Measurements from ENCODE around the gene RBMS3.
A peak's percentile ranks its signal among the peaks of the same experiment; 100 is the strongest.
"Not testable (repeated sequence)": the region's sequence is repeated elsewhere in the genome, so short reads cannot be mapped to it uniquely, and the experiment has no call there.

Gene RBMS3

GRCh38 chr3:29280404-29281093 is at the start of gene RBMS3:
TSS of gene RBMS3 (plus strand) at chr3:29281071.
- DNase-seq (ENCODE audit: insufficient read length, low spot score) (no peak), FAIRE-seq (peak; percentile 66)

- not testable (repeated sequence) for FAIRE-seq; DNase-seq (ENCODE audit: insufficient read length, low spot score)
Observed at GRCh38 chr3:29233126-29233525, 47.7 kb upstream of the RBMS3 start.

GRCh38 chr3:29236146-29236840 is 44.6 kb upstream of the RBMS3 start:
- no peak for DNase-seq (ENCODE audit: insufficient read length, low spot score)
- no peak for FAIRE-seq

- no peak for DNase-seq (ENCODE audit: insufficient read length, low spot score)
- FAIRE-seq = no peak
Observed at GRCh38 chr3:29239376-29239775, 41.5 kb upstream of the RBMS3 start.

GRCh38 chr3:29240248-29240647 is 40.6 kb upstream of the RBMS3 start:
- DNase-seq (ENCODE audit: insufficient read length, low spot score) = no peak
- no peak for FAIRE-seq

- FAIRE-seq (no peak), DNase-seq (ENCODE audit: insufficient read length, low spot score) (no peak)
Observed at GRCh38 chr3:29240887-29241286, 40.0 kb upstream of the RBMS3 start.

GRCh38 chr3:29241855-29242254 is 39.0 kb upstream of the RBMS3 start:
- DNase-seq (ENCODE audit: insufficient read length, low spot score) (no peak), FAIRE-seq (no peak)

- FAIRE-seq (no peak), DNase-seq (ENCODE audit: insufficient read length, low spot score) (no peak)
Observed at GRCh38 chr3:29242296-29242695, 38.6 kb upstream of the RBMS3 start.

- no peak for FAIRE-seq
- no peak for DNase-seq (ENCODE audit: insufficient read length, low spot score)
Observed at GRCh38 chr3:29245441-29245840, 35.4 kb upstream of the RBMS3 start.

GRCh38 chr3:29247088-29247745 is 33.7 kb upstream of the RBMS3 start:
- no peak for DNase-seq (ENCODE audit: insufficient read length, low spot score)
- no peak for FAIRE-seq

- FAIRE-seq (no peak), DNase-seq (ENCODE audit: insufficient read length, low spot score) (no peak)
Observed at GRCh38 chr3:29249829-29250345, 31.0 kb upstream of the RBMS3 start.

- FAIRE-seq = no peak
Observed at GRCh38 chr3:29255854-29256696, 24.8 kb upstream of the RBMS3 start.

GRCh38 chr3:29258161-29258560 is 22.7 kb upstream of the RBMS3 start:
- no peak for FAIRE-seq
- DNase-seq (ENCODE audit: insufficient read length, low spot score) = no peak

More at GRCh38 chr3:29255854-29256696, 24.8 kb upstream of the RBMS3 start:
- DNase-seq (ENCODE audit: insufficient read length, low spot score) = no peak

- no peak for DNase-seq (ENCODE audit: insufficient read length, low spot score)
- FAIRE-seq = no peak
Observed at GRCh38 chr3:29261119-29261518, 19.8 kb upstream of the RBMS3 start.

- FAIRE-seq (no peak), DNase-seq (ENCODE audit: insufficient read length, low spot score) (no peak)
Observed at GRCh38 chr3:29263476-29263875, 17.4 kb upstream of the RBMS3 start.

GRCh38 chr3:29265509-29266072 is 15.3 kb upstream of the RBMS3 start:
- FAIRE-seq (no peak), DNase-seq (ENCODE audit: insufficient read length, low spot score) (no peak)

GRCh38 chr3:29267226-29267625 is 13.6 kb upstream of the RBMS3 start:
- FAIRE-seq (no peak), DNase-seq (ENCODE audit: insufficient read length, low spot score) (no peak)

GRCh38 chr3:29268651-29269050 is 12.2 kb upstream of the RBMS3 start:
- DNase-seq (ENCODE audit: insufficient read length, low spot score) (no peak), FAIRE-seq (no peak)

- FAIRE-seq = no peak
- no peak for DNase-seq (ENCODE audit: insufficient read length, low spot score)
Observed at GRCh38 chr3:29270752-29271151, 10.1 kb upstream of the RBMS3 start.

GRCh38 chr3:29271475-29271874 is 9.4 kb upstream of the RBMS3 start:
- no peak for FAIRE-seq
- no peak for DNase-seq (ENCODE audit: insufficient read length, low spot score)

Measured in GM19239 (cell line).